ENCODE data around the gene NECAP2. TPM values are rescaled to one million over a fixed set of nuclear protein-coding genes. Genes with fewer than 3 reads are reported as not detected.
"Not testable (repeated sequence)": the region's sequence is repeated elsewhere in the genome, so short reads cannot be mapped to it uniquely, and the experiment has no call there.

The NECAP2 gene
- total RNA-seq, 2 donors from 2014 or later, result 46.4 to 57.7 TPM

DNA sequence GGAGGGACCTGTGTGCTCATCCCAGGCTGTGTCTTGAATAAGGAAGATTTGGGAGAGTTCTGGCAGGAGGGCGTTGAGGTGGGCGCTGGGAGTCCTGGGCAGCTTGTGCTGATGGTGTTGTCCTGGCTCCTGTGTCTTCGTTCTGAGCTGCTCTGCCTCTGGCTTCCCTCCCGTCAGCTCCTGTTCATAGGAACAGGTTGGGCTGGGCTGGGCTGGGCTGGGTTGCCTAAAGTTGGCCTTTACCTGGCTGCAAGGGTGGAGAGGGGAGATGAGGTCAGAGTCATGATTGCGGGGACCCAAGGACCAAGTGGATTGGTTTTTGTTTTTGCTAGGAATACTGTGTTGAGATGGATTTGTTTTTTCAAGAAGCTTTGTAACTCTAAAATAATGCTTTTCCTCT lies 9.1 kb downstream of the NECAP2 start:
- H3K36me3 ChIP-seq, result peaks cover 40% of the 10 kb centered on the region
- DNase-seq, result no peak
- no peak overlapping the region for H3K9ac ChIP-seq (ENCODE audit: low read depth in 2 of 2, low read length in 2 of 2)
- H3K4me3 ChIP-seq, result no peak overlapping the region
- H3K27ac ChIP-seq, result no peak overlapping the region
- no peaks in the 10 kb centered on the region for H3K9me3 ChIP-seq
- TF ChIP-seq, protein P1, sequence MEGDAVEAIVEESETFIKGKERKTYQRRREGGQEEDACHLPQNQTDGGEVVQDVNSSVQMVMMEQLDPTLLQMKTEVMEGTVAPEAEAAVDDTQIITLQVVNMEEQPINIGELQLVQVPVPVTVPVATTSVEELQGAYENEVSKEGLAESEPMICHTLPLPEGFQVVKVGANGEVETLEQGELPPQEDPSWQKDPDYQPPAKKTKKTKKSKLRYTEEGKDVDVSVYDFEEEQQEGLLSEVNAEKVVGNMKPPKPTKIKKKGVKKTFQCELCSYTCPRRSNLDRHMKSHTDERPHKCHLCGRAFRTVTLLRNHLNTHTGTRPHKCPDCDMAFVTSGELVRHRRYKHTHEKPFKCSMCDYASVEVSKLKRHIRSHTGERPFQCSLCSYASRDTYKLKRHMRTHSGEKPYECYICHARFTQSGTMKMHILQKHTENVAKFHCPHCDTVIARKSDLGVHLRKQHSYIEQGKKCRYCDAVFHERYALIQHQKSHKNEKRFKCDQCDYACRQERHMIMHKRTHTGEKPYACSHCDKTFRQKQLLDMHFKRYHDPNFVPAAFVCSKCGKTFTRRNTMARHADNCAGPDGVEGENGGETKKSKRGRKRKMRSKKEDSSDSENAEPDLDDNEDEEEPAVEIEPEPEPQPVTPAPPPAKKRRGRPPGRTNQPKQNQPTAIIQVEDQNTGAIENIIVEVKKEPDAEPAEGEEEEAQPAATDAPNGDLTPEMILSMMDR (IDR thresholded peaks at IDR 0.05), result no peak
- intact Hi-C loops (cut with DNase I), result no loop called here
- H3K4me1 ChIP-seq, result no peaks in the 10 kb centered on the region
- H3K27me3 ChIP-seq, result no peaks in the 10 kb centered on the region

DNA sequence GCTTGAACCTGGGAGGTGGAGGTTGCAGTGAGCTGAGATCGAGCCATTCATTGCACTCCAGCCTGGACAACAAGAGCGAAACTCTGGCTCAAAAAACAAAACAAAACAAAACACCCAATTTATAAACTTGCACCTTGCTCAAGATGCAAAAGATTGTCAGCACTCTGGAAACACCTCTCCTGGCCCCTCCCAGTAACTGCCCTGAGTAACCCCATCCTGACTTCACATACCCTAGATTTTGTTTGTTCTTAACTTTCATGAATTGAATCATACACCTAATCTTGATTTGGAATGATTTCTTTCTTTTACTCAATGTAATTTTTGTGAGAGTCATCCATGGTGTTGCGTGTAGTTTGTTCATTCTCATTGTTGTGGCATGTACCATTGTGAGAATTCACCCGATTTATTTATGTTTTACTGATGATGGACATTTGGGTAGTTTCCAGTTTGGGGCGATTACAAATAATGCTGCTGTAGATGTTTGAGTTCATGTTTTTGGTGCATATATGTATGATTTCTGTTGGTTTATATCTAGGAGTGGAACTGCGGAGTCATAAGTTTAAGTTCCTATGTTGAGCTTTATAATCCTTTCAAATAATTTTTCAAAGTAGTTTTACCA lies 10.4 kb downstream of the NECAP2 start:
- Histone ChIP-seq H3K9me3 (no peaks in the 10 kb centered on the region), H3K27ac (no peak overlapping the region), H3K27me3 (no peaks in the 10 kb centered on the region), H3K9ac (ENCODE audit: low read depth in 2 of 2, low read length in 2 of 2) (no peak overlapping the region), H3K36me3 (peaks cover 40% of the 10 kb centered on the region), H3K4me3 (no peak overlapping the region), H3K4me1 (no peaks in the 10 kb centered on the region)
- DNase-seq, result no peak
- intact Hi-C loops (cut with DNase I), result no loop called here
- TF ChIP-seq, protein P1 (IDR thresholded peaks at IDR 0.05), result no peak

DNA sequence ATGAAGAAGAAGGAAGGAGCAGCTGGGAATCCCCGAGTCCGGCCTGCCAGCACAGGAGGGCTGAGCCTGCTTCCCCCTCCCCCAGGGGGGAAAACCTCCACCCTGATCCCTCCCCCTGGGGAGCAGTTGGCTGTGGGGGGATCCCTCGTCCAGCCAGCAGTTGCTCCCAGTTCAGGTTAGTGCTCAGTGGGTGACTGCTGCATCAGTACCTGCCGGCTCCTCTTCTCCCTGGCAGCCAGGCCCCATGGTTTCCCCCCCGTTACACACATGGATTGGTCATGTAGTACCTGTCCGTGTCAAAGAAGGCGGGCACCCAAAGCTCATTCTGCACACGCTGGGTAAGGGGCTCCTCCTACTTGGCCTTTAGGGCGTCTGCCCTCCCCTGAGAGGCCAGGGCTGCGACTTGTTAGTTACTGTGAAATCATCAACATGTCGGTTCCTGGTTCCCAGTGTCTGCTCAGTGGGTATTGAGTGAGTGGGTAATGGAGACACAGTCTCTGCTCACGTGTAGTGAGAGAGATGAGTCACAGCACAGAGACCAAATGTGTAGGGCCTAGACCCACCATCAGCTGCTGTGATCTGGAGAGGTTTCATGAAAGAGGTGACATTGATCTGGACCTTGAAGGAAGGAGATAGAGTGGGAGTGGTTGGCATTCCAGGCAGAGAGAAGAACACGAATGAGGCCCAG lies 11.5 kb downstream of the NECAP2 start:
- no peak overlapping the region for H3K4me3 ChIP-seq
- DNase-seq, result no peak
- TF ChIP-seq, protein P1 (IDR thresholded peaks at IDR 0.05), result no peak
- H3K27me3 ChIP-seq, result no peaks in the 10 kb centered on the region
- H3K27ac ChIP-seq, result no peak overlapping the region
- H3K36me3 ChIP-seq, result peaks cover 48% of the 10 kb centered on the region
- no peak overlapping the region for H3K9ac ChIP-seq (ENCODE audit: low read depth in 2 of 2, low read length in 2 of 2)
- H3K4me1 ChIP-seq, result no peaks in the 10 kb centered on the region
- H3K9me3 ChIP-seq, result no peaks in the 10 kb centered on the region
- intact Hi-C loops (cut with DNase I), result no loop called here

DNA sequence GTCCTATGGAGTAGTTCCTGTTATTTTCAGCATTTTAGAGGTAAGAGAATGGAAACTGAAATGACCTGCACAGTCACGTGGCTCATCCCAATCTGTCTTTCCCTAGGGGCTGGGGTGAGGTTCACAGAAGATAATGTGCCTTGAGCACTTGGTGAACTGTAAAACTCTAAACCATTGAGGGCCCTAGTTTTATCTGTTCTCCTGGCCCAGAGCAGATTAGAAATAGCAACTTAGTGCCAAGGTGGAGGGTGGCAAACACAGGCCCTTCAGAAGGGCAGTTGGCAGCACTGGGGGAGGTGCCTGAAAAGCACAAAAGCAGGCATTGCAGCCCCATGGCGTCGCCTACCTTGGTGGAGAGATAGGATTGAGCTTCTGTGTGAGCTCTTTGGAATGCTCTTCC lies 14.4 kb downstream of the NECAP2 start:
- H3K9me3 ChIP-seq; H3K9ac ChIP-seq (ENCODE audit: low read depth in 2 of 2, low read length in 2 of 2); H3K27ac ChIP-seq; H3K27me3 ChIP-seq; intact Hi-C loops (cut with DNase I); H3K4me3 ChIP-seq; DNase-seq; H3K4me1 ChIP-seq: not testable (repeated sequence)
- H3K36me3 ChIP-seq, result peaks cover 37% of the 10 kb centered on the region

DNA sequence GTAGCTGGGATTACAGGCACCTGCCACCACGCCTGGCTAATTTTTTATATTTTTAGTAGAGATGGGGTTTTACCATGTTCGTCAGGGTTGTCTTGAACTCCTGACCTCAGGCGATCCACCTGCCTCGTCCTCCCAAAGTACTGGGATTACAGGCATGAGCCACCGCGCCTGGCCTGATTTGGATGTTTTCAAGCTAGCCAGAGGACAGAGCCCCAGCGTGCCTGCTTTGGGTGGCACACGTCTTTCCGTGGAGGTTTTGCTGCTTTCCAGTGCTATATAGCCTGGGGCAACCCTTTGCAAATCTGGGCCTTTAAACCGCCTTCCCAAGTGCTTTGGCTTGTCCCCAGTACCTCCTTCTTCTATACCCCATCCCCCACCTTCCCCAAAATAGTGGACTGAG lies 15.6 kb downstream of the NECAP2 start:
- intact Hi-C loops (cut with DNase I); H3K9ac ChIP-seq (ENCODE audit: low read depth in 2 of 2, low read length in 2 of 2); H3K4me1 ChIP-seq; H3K27me3 ChIP-seq; DNase-seq; H3K4me3 ChIP-seq; H3K9me3 ChIP-seq; H3K27ac ChIP-seq: not testable (repeated sequence)
- H3K36me3 ChIP-seq, result peaks cover 32% of the 10 kb centered on the region

DNA sequence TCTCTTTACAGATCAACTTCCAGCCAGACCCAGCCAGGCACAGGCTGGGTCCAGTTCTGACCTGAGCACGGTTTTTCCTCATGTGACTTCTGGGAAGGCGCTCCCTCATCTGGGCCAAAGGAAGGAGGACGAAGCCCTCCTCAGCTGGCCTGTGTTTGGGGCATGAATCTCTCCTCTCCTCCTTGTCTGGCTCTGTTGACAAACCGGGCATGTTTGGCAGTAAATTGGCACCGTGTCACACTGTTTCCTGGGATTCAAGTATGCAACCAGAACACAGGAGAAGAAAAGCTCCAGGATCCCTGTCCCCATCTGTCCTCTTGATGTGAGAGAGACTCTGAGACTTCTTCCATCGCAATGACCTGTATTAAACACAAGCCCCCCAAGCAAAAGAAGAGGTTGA lies 18.3 kb downstream of the NECAP2 start:
- Histone ChIP-seq H3K4me1 (no peaks in the 10 kb centered on the region), H3K9ac (ENCODE audit: low read depth in 2 of 2, low read length in 2 of 2) (no peak overlapping the region), H3K27ac (no peak overlapping the region), H3K9me3 (no peaks in the 10 kb centered on the region), H3K27me3 (no peaks in the 10 kb centered on the region), H3K36me3 (peaks cover 17% of the 10 kb centered on the region), H3K4me3 (no peak overlapping the region)
- TF ChIP-seq, protein P1 (IDR thresholded peaks at IDR 0.05), result no peak
- DNase-seq, result no peak
- intact Hi-C loops (cut with DNase I), result no loop called here

Measured in colonic mucosa (tissue), 4 donors.